Urothelium cell line (cell line): ENCODE data around the gene PHF21A.

Experiments
- DNase-seq: peaks from one replicate; pipeline ENCODE4 v3.0.0; 2011; ENCODE audit warnings: low spot score, mixed read lengths
- FAIRE-seq: peaks from 2 replicates; lab custom pipeline; 2011; peaks lifted over from hg19 to GRCh38; lab: Jason Lieb, UNC

PHF21A gene

GRCh38 chr11:46079662-46080061 lies 41.6 kb downstream of the PHF21A start:
- FAIRE-seq: no peak
- no peak for DNase-seq

DNA sequence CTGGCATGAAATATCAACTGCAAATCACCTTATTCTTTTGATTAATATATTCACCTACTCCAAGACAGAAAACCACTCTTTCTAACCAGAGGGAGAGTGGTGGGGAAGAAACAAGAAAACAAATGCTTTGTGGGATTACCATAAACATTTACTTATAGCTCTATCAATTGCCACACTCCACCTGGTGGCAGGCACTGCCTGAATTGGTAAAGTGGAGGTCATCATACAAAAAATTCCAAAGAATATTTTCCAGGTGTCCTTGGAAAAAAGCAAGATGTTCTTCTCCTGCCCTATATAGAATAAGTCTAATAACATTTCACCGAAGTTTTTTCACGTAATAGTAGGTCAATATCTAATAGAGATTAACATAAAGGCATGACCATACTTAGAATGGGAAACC lies 45.3 kb downstream of the PHF21A start:
- FAIRE-seq: no peak

DNA sequence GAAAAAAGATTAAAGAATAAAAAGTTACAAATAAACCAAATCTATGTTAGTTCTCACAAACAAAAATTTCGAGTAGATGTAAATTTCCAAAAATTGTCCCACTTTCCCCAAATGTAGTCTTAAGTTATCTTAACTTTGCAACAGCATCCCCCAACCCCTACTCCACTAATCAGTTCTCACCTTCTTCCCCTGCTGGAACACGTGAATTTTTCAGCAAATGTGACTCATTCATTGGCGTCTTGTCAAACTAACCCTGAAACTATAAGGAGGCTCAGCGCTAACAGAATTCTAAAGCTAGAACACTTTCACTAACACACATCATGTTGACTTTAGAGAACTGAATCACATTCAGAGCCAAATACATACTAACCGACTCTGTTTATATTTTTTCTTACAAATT lies 46.1 kb downstream of the PHF21A start:
- DNase-seq: peak; percentile 22
- FAIRE-seq: no peak

More for the DNA sequence above, 45.3 kb downstream of the PHF21A start:
- DNase-seq: no peak

DNA sequence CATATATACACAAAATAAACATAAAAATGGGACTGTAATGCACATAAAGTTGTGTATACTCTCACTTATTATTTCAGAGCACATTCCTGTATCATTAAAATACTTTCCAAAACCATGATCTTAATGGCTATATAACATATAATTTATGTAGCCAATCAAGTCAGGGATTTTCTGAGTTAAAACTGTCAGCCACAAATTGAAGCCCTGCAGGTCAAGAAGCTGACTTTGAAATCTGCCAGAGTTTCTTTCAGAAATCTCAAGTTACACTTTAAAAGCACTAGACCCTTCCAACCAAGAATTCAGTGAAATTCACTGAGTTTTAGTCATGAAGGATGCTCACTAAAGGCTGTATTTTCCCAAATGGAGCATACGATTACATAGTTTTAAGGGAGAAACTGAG lies 47.6 kb downstream of the PHF21A start:
- DNase-seq: no peak
- no peak for FAIRE-seq

GRCh38 chr11:46072172-46072964 lies 48.9 kb downstream of the PHF21A start:
- no peak for FAIRE-seq
- no peak for DNase-seq

DNA sequence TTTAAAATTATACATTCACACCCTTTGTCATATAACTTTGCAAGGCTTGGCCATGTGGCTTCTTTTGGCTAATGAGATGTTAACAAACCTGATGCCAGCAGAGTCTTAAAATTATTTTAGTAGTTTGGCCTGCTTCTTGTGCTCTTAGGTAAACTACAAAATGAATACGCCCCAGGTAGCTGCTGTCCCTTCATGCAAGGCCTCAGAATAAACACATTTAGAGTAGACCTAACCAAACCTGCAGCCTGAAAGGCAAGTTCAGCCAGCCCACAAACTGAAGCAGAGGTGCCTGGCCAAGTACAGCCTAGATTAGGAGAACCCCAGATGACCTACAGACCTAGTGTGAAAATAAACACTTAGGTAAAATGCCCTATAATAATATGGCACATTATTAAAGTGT lies 50.2 kb downstream of the PHF21A start:
- DNase-seq (no peak), FAIRE-seq (no peak)

- DNase-seq (no peak), FAIRE-seq (no peak)
Measured at GRCh38 chr11:46069595-46069994, 51.7 kb downstream of the PHF21A start.

- no peak for FAIRE-seq
- DNase-seq: no peak
Measured at GRCh38 chr11:46066335-46066734, 54.9 kb downstream of the PHF21A start.

- FAIRE-seq (no peak), DNase-seq (no peak)
Measured at GRCh38 chr11:46065681-46066080, 55.6 kb downstream of the PHF21A start.

GRCh38 chr11:46064221-46064620 lies 57.0 kb downstream of the PHF21A start:
- FAIRE-seq (no peak), DNase-seq (no peak)

DNA sequence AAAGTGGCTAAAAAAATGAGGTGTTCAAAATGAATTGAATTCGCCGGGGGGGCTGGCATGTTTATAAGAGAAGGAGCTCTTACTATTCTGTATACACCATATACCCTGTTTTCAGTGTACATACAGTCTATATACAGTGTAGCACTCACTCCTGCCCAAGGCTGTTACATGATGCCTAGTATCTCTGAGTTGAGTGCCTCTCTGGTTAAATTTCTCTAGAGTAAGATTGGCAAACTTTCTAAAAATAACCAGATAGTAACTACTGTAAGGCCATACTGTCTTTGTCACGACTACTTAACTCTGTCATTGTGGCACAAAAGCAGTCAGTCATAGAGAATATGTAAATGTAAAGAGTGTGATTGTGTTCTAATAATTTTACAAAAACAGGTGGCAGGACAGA lies 58.1 kb downstream of the PHF21A start:
- FAIRE-seq: no peak
- no peak for DNase-seq

GRCh38 chr11:46060013-46060412 lies 61.2 kb downstream of the PHF21A start:
- no peak for FAIRE-seq

DNA sequence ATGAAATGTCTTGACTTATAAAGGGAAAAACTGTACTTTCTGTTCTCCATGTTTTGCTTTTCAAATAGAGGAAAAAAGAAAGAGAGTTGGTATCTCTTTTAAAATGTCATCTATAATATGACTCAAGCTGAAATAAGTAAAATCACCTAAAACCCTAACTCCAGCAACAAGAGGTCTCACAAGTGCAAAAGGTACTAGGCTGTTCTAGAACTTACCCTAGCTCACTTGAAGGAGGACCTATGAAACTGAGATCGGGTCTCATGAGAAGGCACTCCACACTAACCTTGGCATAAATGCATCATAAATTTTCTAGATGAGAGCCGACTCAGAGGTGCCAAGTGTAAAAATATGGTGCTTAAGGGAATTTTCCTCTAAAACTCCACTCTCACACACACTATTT lies 63.8 kb downstream of the PHF21A start:
- FAIRE-seq (no peak), DNase-seq (no peak)

More at GRCh38 chr11:46060013-46060412, 61.2 kb downstream of the PHF21A start:
- no peak for DNase-seq

GRCh38 chr11:46055371-46055770 lies 65.9 kb downstream of the PHF21A start:
- FAIRE-seq: no peak
- no peak for DNase-seq

- FAIRE-seq: no peak
- DNase-seq: no peak
Measured at GRCh38 chr11:46051102-46051501, 70.2 kb downstream of the PHF21A start.

DNA sequence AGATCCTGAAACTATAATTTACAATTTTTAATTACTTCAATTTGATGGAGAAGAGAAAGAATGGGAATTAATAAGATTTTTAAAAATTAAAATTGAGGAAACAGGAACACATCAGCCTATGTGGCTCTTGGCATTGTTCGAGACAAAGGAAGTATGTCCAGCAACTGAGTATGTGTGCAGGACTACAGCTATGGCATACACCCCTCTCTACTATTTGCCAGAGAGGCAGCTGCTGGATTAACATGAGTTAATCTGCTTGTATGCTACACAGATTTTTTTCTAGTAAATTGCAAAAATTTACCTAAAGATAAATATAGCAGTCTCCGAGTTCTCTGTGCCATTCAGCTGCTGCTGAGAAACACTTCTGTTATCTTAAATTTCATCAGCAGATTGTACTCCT lies 70.6 kb downstream of the PHF21A start:
- FAIRE-seq (no peak), DNase-seq (no peak)

- peak; percentile 13 for DNase-seq
- FAIRE-seq: no peak
Measured at GRCh38 chr11:46050003-46050461, 71.2 kb downstream of the PHF21A start.

DNA sequence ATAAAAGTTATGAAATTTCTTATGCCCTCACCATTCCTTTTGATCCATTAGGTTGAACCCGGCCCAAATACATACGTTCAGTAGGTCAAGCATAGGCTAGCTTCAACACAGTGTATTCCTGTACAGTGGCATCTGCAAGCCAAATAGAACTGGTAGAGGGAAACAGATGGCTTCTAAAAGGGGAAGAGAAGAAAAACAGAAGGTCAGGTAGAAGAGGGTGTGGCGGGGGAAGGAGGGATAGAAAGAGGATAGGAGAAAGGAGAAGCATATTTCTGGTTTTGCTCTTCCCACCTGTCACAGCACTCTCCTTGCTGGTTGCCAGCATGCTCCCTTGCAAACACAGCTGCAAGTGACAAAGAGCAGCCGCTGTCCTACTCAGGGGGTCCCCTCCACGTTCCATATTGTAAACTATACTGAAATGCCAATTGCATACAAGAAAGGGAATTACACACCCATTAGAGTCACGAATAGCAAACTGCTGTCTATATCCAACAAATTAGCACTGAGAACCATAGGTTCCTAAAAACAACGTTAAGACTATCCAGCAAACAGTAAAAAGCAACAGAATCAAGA lies 71.8 kb downstream of the PHF21A start:
- DNase-seq (no peak), FAIRE-seq (no peak)

GRCh38 chr11:46048198-46048597 lies 73.1 kb downstream of the PHF21A start:
- DNase-seq (no peak), FAIRE-seq (no peak)

DNA sequence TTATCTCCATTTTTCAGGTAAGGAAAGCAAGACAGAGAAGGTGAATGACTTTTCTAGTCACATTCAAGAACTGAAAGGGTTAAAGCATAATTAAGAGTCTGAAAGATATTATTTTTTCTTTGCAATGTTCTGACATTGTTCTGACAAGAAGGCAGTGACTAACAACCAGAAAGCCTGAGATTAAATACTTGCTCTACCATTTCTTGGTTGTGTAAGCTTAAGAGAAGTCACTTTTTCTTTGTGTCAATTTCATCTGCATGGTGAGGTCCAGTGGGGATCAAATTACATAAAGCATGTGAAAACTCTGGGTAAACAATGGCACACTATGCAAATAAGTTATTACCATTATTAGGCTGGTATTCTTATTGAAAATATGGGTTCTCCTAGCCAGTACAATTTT lies 73.7 kb downstream of the PHF21A start:
- FAIRE-seq (no peak), DNase-seq (no peak)

GRCh38 chr11:46045811-46046210 lies 75.4 kb downstream of the PHF21A start:
- DNase-seq: no peak
- no peak for FAIRE-seq

DNA sequence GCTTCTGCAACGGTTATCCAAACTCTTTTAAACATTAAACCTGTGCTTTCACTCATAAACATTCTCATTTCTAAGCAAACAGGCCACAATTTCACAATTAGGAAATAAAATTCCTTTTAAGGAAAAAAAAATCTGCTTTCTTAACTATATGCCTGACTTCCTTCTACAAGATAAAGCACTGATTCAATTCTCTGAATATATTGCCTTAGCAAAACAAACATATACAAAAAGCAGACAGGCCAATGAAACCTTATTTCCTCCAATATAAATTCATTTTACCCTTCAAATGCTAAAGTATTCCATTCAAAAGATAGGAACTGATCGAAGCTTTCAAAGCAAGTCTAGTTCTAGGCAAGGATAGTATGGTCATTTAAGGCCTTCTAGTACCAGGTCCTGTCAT lies 76.7 kb downstream of the PHF21A start:
- no peak for DNase-seq
- no peak for FAIRE-seq

- DNase-seq: no peak
- FAIRE-seq: no peak
Measured at GRCh38 chr11:46039990-46040389, 81.3 kb downstream of the PHF21A start.
